Measurements from ENCODE around the gene CTAGE1.
"Not testable (repeated sequence)": the region's sequence is repeated elsewhere in the genome, so short reads cannot be mapped to it uniquely, and the experiment has no call there.

CTAGE1 gene

GRCh38 chr18:22451796-22452195 lies 34.1 kb upstream of the CTAGE1 start:
- ChIA-PET POLR2A (ENCODE audit: low non-redundant PET) (no interaction called here), CTCF (no interaction called here)
- DNase-seq (ENCODE audit: low spot score) = no peak
- H3K27ac ChIP-seq = no peak overlapping the region; the same call in 1 of the 2 replicates
- TF ChIP-seq, protein P1, sequence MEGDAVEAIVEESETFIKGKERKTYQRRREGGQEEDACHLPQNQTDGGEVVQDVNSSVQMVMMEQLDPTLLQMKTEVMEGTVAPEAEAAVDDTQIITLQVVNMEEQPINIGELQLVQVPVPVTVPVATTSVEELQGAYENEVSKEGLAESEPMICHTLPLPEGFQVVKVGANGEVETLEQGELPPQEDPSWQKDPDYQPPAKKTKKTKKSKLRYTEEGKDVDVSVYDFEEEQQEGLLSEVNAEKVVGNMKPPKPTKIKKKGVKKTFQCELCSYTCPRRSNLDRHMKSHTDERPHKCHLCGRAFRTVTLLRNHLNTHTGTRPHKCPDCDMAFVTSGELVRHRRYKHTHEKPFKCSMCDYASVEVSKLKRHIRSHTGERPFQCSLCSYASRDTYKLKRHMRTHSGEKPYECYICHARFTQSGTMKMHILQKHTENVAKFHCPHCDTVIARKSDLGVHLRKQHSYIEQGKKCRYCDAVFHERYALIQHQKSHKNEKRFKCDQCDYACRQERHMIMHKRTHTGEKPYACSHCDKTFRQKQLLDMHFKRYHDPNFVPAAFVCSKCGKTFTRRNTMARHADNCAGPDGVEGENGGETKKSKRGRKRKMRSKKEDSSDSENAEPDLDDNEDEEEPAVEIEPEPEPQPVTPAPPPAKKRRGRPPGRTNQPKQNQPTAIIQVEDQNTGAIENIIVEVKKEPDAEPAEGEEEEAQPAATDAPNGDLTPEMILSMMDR (conservative IDR thresholded peaks at IDR 0.05; ENCODE audit: low read depth) = no peak

- H3K27ac ChIP-seq; DNase-seq (ENCODE audit: low spot score); POLR2A ChIA-PET (ENCODE audit: low non-redundant PET): not testable (repeated sequence)
- CTCF ChIA-PET = interaction anchor here (0.6 kb wide), 1 partner anchor 344 kb away, joined by 7 read pairs; no protein-coding TSS in a partner anchor
These were observed 33.1 kb upstream of the CTAGE1 start for GRCh38 chr18:22450766-22451165.

- H3K27ac ChIP-seq; DNase-seq (ENCODE audit: low spot score); POLR2A ChIA-PET (ENCODE audit: low non-redundant PET): not testable (repeated sequence)
- CTCF ChIA-PET = interaction anchor here (0.6 kb wide), 1 partner anchor 343 kb away, joined by 7 read pairs; no protein-coding TSS in a partner anchor
These were observed 32.6 kb upstream of the CTAGE1 start for GRCh38 chr18:22450318-22450717.

DNA sequence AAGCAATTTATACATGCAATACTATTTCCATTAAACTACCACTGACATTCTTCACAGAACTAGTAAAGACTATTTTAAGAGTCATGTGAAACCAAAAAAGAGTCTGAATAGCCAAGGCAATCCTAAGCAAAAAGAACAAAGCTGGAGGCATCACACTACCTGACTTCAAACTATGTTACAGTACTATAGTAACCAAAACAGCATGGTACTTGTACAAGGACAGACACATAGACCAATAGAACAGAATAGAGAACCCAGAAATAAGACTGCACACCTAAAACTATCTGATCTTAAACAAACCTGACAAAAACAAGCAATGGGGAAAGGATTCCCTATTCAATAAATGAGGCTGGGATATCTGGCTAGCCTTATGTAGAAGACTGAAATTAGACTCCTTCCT lies 32.0 kb upstream of the CTAGE1 start:
- H3K27ac ChIP-seq; POLR2A ChIA-PET (ENCODE audit: low non-redundant PET); DNase-seq (ENCODE audit: low spot score): not testable (repeated sequence)
- CTCF ChIA-PET = interaction anchor here (0.7 kb wide), 1 partner anchor 37 kb away, joined by 4 read pairs; no protein-coding TSS in a partner anchor

GRCh38 chr18:22448238-22448637 lies 30.5 kb upstream of the CTAGE1 start:
- no peak overlapping the region for H3K27ac ChIP-seq
- POLR2A ChIA-PET (ENCODE audit: low non-redundant PET) = no interaction called here
- CTCF ChIA-PET = interaction anchor here (0.6 kb wide), 1 partner anchor 205 kb away, joined by 3 read pairs; no protein-coding TSS in a partner anchor
- TF ChIP-seq, protein P1 (conservative IDR thresholded peaks at IDR 0.05; ENCODE audit: low read depth) = no peak
- DNase-seq (ENCODE audit: low spot score) = no peak

- ChIA-PET CTCF (interaction anchor here (0.6 to 0.7 kb wide), 2 partner anchors 206 to 279 kb away, joined by 3 read pairs; no protein-coding TSS in a partner anchor), POLR2A (ENCODE audit: low non-redundant PET) (no interaction called here)
- TF ChIP-seq, protein P1 (conservative IDR thresholded peaks at IDR 0.05; ENCODE audit: low read depth) = no peak
- no peak for DNase-seq (ENCODE audit: low spot score)
- H3K27ac ChIP-seq = no peak overlapping the region
These were observed 30.1 kb upstream of the CTAGE1 start for GRCh38 chr18:22447792-22448191.

- H3K27ac ChIP-seq = no peak overlapping the region
These were observed 29.2 kb upstream of the CTAGE1 start for GRCh38 chr18:22446911-22447310.

DNA sequence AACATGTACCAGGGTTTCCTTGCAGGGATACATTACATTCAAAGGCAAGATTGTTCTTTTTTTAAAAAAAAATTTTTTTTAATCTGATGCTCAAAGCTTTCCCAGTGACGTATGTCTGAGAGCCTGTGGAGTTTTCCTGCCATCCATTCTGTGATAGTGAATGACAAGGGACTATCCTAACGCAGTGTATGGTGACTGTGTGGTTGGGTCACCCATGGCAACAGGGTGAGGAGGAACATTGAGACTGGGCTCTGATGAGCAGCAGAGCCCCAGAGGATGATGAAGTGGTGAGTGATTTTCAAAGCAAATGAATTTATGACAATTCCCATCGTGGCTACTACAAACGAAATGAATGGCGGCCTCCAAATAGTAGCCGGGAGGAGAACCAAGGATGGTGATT lies 28.6 kb upstream of the CTAGE1 start:
- TF ChIP-seq, protein P1 (conservative IDR thresholded peaks at IDR 0.05; ENCODE audit: low read depth) = no peak
- CTCF ChIA-PET = no interaction called here
- POLR2A ChIA-PET (ENCODE audit: low non-redundant PET) = no interaction called here
- DNase-seq (ENCODE audit: low spot score) = no peak
- no peak overlapping the region for H3K27ac ChIP-seq

More at GRCh38 chr18:22446911-22447310, 29.2 kb upstream of the CTAGE1 start:
- TF ChIP-seq, protein P1 (conservative IDR thresholded peaks at IDR 0.05; ENCODE audit: low read depth) = no peak
- ChIA-PET POLR2A (ENCODE audit: low non-redundant PET) (no interaction called here), CTCF (no interaction called here)
- DNase-seq (ENCODE audit: low spot score) = no peak

All from RWPE1 (cell line).